Activated T-cell treated with anti-CD3 and anti-CD28 coated beads for 4 hours (primary cell): ENCODE measurements around the gene PRND.
"Not testable (repeated sequence)": the region's sequence is repeated elsewhere in the genome, so short reads cannot be mapped to it uniquely, and the experiment has no call there.

Experiments
- DNase-seq: peaks from one replicate; pipeline ENCODE4 v3.0.0-alpha.2; 2020

PRND gene, protein sequence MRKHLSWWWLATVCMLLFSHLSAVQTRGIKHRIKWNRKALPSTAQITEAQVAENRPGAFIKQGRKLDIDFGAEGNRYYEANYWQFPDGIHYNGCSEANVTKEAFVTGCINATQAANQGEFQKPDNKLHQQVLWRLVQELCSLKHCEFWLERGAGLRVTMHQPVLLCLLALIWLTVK

DNA sequence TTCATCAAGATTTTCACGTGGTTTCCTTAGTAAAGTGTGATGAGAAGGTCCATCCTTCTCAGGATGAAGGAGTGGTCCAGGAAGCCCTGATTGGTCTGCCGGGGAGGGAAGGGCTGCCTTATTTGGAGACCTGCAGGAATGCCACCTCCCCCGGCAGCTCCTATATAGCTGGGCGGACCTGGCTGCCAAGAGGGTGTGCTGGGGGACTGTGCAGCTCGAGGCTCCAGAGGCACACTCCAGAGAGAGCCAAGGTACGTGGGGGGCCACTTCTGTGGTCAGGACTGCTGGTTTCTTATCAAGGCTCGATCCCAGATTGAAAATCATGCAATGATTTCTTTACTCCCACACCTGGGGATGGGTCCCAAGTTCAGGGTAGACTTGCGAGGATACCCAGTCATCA is at the start of gene PRND:
Gene PRND (plus strand): TSS at position 191 of the 400 bp plus-strand sequence. CDS start 2,643 bp downstream, outside the sequence.
- DNase-seq: no peak

DNA sequence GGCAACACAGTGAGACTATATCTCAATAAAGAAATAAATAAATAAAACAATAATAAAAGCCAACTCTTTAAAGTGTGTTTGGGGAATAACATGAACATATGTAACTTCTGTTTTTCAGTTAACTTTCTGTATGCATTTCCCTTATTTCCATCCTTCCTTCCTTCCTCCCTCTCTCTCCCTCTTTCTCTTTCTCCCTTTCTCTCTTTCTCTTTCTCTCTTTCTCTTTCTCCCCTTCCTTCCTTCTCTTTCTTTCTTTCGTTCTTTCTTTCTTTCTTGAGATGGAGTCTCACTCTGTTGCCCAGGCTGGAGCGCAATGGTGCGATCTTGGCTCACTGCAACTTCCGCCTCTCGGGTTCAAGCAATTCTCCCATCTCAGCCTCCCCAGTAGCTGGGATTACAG is 48.8 kb upstream of the PRND start:
- DNase-seq: no peak

DNA sequence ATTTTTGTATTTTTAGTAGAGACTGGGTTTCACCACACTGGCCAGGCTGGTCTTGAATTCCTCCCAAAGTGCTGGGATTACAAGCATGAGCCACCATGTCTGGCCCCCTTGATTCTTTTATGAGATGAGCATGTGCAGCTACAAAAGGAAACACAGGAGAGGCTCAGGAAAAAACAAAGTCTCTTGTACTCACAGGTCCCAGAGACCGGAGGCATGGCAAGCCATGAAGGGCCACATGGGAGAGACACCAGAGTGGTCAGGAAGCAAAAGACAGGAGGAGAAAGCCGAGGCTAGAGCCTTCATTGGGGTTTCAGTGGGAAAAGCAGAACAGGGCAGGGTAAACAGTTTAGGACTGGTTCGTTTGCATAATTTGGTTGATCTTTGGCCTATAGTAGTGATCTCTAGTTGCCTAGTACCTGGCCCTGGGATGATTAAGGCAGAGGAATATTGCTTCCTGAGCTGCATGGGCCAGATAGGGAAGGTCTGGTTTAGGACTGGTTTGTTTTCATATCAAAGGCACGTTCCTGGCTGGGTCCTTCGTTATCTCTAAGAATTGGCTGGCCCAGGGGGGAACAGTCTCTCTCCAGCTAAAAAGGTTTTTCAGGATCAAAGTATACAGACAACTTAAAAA is 48.2 kb upstream of the PRND start:
- DNase-seq: no peak

DNA sequence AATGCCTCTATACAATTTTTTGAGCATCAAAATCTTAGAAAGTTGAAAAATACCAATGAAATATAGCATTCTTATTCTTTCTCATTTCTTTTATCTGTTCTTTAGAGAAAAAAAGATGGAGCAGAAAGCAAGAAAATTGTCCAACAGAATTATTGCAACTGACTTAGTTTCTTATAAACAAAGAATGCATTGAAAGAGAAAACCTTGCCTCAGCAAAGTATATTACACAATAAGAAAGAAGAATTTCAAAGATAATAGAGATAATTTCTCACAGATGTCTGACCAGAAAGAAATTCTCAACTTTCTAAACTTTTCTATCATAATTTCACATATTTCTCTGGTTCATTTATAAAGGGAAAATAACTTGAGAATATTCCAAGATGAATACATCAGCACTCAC is 47.0 kb upstream of the PRND start:
- no peak for DNase-seq

DNA sequence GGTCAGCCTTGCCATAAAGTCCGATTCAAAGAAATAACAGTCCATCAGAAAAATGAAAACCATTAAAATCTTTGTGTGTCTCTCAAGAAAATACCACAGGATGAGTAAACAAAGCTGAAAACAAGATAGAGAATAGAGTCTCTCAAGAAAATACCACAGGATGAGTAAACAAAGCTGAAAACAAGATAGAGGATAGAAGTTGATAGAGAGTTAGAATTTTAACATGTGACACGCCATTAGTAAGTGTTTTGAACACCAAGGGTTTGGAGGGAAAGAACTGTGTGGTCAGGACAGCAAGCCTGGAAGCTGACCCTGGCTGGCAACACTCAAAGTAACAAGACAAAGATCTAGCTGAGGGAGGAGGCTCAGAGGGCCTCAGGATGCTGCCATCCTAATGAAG is 43.9 kb upstream of the PRND start:
- no peak for DNase-seq

DNA sequence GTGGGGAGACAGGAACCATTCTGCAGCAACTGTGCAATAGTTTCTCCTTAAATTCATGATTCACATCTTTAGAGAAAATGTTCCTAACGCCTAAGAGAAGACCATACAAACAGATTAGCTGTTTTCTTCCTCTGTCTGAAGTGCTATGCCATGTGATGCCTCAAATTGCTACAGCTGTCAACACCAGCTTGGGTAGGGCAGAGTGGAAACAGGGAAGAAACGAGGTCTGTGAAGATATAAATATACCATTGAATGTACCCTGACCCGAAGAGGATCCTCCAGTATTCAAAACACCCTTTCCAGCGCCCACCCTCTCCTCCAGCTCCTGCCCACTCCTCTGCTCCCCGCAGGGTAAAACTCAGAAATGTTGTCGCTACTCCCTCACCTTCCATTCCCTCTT is 40.3 kb upstream of the PRND start:
- no peak for DNase-seq

DNA sequence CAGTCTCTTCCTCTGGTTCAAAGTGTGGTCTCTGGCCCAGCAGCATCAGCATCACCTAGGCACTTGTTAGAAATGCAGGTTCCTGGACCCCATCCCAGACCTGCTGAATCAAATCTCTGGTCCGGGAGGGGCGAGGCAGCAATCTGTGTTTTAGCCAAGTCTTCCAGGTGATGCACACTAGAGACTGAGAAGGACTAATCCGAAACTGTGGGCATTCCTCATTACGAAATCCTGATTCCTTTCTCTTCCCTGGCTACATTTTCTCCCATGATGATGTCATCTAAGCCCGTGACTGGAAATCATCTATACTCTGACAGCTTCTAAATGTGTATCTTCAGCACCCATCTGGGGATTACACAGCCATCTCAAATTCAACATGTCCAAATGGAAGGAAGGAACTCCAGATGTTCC is 39.7 kb upstream of the PRND start:
- no peak for DNase-seq

DNA sequence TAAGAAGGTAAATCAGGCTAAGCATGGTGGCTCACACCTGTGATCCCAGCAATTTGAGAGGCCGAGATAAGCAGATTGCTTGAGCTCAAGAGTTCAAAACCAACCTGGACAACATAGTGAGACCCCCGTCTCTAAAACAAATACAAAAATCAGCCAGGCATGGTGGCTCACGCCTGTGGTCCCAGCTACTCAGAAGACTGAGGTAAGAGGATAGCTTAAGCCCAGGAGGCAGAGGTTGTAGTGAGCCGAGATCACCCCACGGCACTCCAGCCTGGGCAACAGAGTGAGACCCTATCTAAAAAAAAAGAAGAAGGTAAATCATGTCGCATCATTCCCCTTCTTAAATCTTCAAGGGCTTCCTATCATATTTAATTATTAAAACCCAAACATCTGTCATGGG is 39.0 kb upstream of the PRND start:
- no peak for DNase-seq

DNA sequence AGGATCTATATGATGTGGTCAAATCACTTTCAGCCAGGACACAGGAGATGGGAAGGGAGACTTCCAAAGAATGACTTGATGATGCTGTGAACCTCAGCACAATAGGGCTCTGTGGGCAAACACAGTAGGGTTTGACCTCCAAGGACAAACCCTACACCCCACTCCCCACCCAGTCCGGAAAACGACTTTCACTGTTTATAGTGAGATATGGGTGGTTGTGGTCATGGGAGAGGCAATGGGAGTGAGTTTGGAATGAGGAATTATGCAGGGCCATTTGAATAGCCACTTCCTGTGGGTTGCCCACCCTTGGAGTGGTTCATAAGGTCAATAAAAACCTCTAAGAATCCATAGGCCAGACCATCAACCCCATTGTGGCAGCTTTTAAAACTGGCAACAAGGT is 38.4 kb upstream of the PRND start:
- DNase-seq: no peak

DNA sequence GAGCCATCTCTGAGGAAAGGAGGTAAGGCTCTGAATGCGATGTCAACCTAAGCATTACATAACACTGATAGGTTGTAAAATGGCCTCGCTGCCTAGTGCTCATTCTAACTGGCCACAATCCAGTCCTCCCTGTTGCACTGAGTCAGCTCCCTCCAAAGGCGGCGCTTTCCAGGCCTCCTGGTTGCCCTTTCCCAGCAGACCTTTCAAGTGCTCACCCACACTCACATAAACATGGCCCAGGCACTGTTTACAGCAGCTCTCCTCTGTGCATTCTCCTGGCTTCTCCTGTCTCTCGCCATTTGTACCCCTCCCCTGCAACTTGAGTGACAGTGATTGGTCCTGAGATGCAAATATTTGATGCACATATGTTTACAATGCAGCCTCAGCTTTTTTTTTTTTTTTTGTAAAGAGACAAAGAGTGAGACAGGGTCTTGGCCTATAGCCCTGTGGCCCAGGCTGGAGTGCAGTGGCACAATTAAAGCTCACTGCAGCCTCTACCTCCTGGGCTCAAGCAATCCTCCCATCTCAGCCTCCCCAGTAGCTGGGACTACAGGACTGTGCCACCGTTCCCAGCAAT is 36.8 kb upstream of the PRND start:
- DNase-seq: no peak

DNA sequence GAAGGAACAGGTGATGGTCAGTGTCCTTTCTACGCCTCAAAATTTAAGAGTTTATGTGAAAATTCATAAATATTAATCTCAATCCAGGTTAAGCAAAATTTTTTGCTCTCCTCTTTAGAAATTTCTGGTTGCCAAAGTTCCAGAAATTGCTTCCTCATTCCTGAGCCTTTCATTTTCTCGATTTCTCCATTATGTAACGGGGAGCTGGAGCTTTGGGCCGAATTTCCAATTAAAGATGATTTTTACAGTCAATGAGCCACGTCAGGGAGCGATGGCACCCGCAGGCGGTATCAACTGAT is 35.8 kb upstream of the PRND start:
- DNase-seq: no peak

DNA sequence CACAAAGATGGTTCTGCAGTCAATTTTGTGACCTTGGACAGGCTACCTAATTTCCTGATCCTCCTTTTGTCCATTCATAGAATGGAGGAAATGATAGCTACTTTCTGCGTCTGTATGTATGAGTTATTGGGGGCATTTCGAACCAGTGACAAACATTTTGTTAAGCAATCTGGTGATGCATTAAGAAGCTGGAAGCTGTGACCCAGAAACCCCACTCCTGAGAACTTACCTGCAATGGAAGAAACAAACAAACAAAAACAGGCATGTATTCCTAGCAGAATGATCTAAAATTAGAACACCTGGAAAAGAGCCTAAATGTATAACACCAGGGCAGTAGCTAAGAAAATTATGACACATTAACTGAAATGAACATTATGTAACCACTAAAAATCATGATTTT is 33.4 kb upstream of the PRND start:
- DNase-seq: no peak

DNA sequence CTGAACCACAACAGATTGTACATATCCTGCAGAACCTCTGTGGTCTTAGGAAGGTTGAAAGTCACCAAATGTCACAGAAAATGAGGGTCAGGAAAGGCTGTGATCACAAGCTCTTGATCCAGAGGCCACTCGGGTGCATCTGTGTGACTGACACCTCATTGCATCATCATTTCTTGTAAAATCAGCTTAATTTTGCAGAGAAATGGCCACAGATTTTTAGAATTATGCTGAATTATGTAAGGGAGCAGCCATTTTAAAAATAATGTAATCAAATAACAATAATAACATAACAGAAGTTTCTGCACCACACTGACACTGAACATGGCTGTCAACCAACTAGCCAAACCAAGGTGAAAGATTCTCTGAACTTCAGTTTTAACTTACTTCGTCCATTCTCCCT is 32.5 kb upstream of the PRND start:
- DNase-seq: no peak

DNA sequence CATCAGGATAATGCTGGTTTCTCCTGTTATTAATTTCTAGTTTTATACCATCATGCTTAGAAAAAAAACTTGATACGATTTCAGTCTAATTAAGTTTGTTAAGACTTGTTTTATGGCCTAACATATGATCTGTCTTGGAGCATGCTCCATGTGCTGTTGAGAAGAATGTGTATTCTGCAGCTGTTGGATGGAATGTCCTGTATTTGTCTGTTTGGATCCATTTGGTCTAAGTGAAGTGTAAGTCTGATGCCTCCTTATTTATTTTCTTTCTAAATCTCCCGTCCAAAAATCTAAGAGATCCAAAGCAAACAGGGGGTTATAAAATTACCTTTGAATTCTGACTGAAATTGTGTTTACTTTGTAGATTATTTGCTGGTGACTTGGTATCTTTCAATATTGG is 30.0 kb upstream of the PRND start:
- DNase-seq: no peak

DNA sequence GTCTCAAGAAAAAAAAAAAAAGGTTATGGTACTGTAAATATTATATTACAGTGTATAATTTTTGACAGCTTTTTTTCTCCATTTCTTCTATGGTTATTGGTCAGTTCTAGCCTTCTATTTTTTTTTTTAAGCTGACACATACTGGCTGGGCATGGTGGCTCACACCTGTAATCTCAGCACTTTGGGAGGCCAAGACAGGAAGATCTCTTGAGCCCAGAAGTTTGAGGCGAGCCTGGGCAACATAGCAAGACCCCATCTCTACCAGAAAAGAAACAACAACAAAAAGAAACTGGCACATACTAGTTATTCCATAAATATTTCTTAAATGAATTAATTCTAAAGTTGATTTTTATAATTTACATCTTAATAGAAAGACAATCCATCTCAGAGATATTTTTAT is 27.6 kb upstream of the PRND start:
- no peak for DNase-seq

DNA sequence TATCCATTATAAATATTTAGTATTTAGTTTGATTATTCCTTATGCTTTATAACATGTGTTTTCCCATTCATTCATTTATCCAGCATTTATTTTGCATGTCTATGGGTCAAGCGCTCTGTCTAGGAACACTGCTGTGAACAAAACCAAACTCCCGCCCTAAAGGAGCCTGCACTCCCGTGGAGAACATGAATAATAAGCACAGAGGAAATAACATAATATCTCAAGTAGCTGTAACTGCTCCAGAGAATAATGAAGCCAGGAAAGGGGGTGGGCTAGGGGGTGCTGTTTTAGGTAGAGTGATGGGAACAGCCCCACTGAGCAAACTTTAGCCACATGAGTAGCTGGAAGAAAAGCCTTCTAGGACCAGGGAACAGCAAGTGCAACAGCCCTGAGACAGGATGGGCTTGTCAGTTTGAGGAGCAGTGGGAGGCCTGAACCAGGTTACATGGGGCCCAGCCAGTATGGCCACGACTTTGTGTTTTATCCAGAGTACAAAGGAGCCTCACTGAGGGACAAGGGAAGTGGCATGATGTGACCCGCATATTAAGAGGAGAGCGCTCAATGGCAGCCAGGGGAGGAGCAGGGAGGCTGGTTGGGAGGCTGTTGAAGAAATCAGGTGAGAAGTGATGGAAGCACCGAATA is 24.4 kb upstream of the PRND start:
- DNase-seq: no peak

DNA sequence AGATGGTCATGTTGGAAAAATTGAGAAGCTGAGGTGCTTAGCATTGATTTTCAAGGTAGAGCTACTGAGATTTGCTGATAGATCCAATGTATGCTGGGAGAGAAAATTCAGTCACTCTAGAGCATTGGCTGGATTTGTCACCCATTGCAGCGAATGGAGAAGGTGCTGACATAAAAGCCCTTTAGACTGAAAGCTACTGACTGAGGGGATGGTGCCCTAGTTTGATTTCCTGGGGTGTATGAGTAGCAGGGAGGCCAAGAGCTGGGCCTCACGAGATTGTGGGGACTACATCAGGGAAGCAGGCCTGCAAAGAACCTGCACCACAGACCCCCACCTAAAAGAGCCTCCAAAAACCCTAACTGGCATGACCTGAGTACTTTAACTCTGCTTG is 23.9 kb upstream of the PRND start:
- no peak for DNase-seq

DNA sequence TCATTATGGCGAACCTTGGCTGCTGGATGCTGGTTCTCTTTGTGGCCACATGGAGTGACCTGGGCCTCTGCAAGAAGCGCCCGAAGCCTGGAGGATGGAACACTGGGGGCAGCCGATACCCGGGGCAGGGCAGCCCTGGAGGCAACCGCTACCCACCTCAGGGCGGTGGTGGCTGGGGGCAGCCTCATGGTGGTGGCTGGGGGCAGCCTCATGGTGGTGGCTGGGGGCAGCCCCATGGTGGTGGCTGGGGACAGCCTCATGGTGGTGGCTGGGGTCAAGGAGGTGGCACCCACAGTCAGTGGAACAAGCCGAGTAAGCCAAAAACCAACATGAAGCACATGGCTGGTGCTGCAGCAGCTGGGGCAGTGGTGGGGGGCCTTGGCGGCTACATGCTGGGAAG is 22.5 kb upstream of the PRND start:
- DNase-seq: no peak

DNA sequence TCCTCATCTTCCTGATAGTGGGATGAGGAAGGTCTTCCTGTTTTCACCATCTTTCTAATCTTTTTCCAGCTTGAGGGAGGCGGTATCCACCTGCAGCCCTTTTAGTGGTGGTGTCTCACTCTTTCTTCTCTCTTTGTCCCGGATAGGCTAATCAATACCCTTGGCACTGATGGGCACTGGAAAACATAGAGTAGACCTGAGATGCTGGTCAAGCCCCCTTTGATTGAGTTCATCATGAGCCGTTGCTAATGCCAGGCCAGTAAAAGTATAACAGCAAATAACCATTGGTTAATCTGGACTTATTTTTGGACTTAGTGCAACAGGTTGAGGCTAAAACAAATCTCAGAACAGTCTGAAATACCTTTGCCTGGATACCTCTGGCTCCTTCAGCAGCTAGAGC is 21.8 kb upstream of the PRND start:
- no peak for DNase-seq

DNA sequence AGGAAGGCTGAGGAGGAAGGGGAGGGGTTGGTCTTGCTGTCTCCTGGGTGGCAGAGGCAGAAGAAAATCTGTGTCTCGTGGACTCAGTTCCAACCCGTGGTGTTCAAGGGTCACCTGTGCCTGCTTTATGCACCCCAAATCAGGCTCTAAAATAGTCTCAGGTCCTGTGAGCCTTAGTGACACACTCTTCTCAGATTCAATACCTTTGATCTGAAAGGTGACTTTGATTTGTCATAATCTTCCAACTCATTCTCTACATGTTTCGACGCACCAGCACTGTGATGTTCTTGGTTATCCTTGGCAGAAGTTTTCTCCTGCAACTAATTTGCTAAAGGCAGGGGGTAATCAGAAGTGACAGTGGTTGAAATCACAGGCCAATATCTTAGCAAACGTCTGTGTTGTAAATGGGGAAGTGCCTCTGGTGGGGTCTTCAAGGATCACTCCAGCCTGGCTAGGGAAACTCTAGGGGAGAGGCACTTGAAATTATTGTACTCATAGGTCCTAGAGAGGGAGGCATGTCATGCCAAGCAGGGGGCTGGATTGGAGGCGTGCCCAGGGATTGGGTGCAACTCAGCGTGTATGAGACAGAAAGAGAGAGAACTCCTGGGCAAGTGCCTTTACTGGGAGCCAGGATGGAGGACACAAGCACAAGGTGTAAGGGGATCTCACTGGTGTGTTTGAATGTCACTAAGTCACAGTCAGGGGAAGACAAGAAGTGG is 19.0 kb upstream of the PRND start:
- DNase-seq: no peak

DNA sequence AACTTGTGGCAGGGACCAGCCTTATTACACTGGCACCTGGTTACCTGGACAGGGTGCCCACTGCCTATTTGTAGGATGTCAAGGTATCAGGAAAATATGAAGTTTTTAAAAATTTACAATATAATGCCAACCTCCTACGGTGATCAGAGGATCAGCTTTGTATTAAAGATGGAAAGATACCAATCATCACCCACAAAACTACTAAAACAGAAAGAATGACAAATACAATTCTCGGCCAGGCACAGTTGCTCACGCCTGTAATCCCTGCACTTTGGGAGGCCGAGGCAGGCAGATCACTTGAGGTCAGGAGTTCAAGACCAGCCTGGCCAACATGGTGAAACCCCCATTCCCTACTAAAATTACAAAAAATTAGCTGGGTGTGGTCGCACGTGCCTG is 18.4 kb upstream of the PRND start:
- DNase-seq: no peak

DNA sequence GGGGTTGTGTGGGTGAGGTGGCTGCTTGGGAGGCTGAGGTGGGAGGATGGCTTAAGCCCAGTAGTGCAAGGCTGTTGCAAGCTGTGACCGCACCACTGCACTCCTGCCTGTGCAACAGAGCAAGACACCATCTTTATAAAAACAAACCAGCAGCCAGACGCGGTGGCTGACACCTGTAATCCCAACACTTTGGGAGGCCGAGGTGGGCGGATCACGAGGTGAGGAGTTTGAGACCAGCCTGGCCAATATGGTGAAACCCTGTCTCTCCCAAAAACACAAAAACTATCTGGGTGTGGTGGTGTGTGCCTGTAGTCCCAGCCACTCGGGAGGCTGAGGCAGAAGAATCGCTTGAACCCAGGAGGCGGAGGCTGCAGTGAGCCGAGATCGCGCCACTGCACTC is 14.8 kb upstream of the PRND start:
- DNase-seq: not testable (repeated sequence)

DNA sequence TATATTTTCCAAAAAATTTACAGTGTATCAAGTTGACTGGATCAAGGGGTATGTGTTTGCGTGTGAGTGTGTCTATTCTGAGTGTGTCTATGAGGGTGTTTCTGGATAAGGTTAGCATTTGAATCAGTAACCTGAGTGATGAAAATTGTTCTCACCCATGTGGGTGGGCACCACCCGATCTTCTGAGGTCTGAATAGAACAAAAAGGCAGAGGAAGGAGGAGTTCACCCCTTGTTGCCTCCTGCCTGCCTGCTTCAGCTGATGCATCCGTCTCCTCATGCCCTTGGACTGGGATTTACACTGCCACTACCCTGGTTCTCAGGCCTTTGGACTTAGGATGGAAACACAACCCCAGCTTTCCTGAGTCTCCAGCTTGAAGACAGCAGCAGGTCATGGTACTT is 13.7 kb upstream of the PRND start:
- DNase-seq: no peak

DNA sequence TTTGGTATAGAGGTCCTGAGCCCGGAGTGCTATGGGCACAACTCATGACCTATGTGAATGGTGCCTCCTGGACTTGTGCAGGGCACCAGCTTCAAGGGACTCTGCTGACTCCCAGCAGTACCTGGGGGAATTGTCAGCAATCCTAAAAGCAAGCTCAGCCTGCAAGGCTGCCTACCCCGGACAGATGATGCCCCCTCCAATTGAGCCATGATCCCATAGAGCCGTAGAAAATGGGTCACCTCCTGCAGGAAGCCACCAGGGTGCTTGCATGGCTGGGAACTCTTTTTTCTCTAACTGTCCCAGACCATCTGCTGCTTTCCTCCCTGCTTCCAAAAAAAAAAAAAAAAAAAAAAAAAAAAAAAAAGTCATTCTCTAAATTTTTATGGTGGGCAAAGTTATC is 12.9 kb upstream of the PRND start:
- no peak for DNase-seq
